Measurements from ENCODE around the gene LPCAT1.

The LPCAT1 gene

GRCh38 chr5:1524799-1525623 is 1.3 kb upstream of the LPCAT1 start:
- no peak for DNase-seq (ENCODE audit: low read depth in 2 of 2)
- TF ChIP-seq CTCF (IDR thresholded peaks at IDR 0.05; ENCODE audit: low read depth, low read length) = no peak
- H3K4me3 ChIP-seq (replicated peaks in 1 of 2; ENCODE audit: low read depth in 2 of 2, low read length in 2 of 2) = no peak overlapping the region

- TF ChIP-seq CTCF (IDR thresholded peaks at IDR 0.05; ENCODE audit: low read depth, low read length) = no peak
- peak overlapping the region; percentile 38 to 75 for H3K4me3 ChIP-seq (replicated peaks in 1 of 2; ENCODE audit: low read depth in 2 of 2, low read length in 2 of 2)
- no peak for DNase-seq (ENCODE audit: low read depth in 2 of 2)
Observed at GRCh38 chr5:1524481-1524798, 680 bp upstream of the LPCAT1 start.

- no peak for DNase-seq (ENCODE audit: low read depth in 2 of 2)
- TF ChIP-seq CTCF (IDR thresholded peaks at IDR 0.05; ENCODE audit: low read depth, low read length) = no peak
- peak overlapping the region; percentile 75 to 76 for H3K4me3 ChIP-seq (replicated peaks in 1 of 2; ENCODE audit: low read depth in 2 of 2, low read length in 2 of 2)
Observed at GRCh38 chr5:1523480-1523792, 324 bp downstream of the LPCAT1 start.

GRCh38 chr5:1522601-1523479 is 920 bp downstream of the LPCAT1 start:
- DNase-seq (ENCODE audit: low read depth in 2 of 2) = peak in 1 of 2 donors; percentile 26
- TF ChIP-seq CTCF (IDR thresholded peaks at IDR 0.05; ENCODE audit: low read depth, low read length) = no peak
- peak overlapping the region; percentile 75 to 76 for H3K4me3 ChIP-seq (replicated peaks in 1 of 2; ENCODE audit: low read depth in 2 of 2, low read length in 2 of 2)

GRCh38 chr5:1521671-1522600 is 1.8 kb downstream of the LPCAT1 start:
- DNase-seq (ENCODE audit: low read depth in 2 of 2) = peak; percentile 71 to 75
- peak overlapping the region; percentile 75 to 76 for H3K4me3 ChIP-seq (replicated peaks in 1 of 2; ENCODE audit: low read depth in 2 of 2, low read length in 2 of 2)
- no peak for TF ChIP-seq CTCF (IDR thresholded peaks at IDR 0.05; ENCODE audit: low read depth, low read length)

- DNase-seq (ENCODE audit: low read depth in 2 of 2) = no peak
- H3K4me3 ChIP-seq (replicated peaks in 1 of 2; ENCODE audit: low read depth in 2 of 2, low read length in 2 of 2) = no peak overlapping the region
- TF ChIP-seq CTCF (IDR thresholded peaks at IDR 0.05; ENCODE audit: low read depth, low read length) = no peak
Observed at GRCh38 chr5:1520791-1521453, 2.8 kb downstream of the LPCAT1 start.
